Neural crest cell (in vitro differentiated cells): Measurements from ENCODE around the gene NPTN. TPM values are rescaled to one million over a fixed set of nuclear protein-coding genes. Genes with fewer than 3 reads are reported as not detected.

Experiments used
- DNase-seq: peaks from one replicate; pipeline ENCODE4 v3.0.0; 2021; ENCODE audit warnings: low read depth, mixed read lengths, low spot score
- H3K27ac Mint-ChIP-seq: one replicate; pipeline ENCODE4 v1.8.0; 2021; ENCODE audit warnings: mild to moderate bottlenecking, mixed read lengths; ENCODE audit not compliant: unreplicated experiment
- H3K27me3 Mint-ChIP-seq: 2 replicates; pipeline ENCODE4 v1.8.0; 2021; ENCODE audit warnings: low read depth, mild to moderate bottlenecking, mixed read lengths
- H3K36me3 Mint-ChIP-seq: 2 replicates; pipeline ENCODE4 v1.8.0; 2021; ENCODE audit warnings: low read depth, mild to moderate bottlenecking, mixed read lengths
- H3K4me1 Mint-ChIP-seq: 2 replicates; pipeline ENCODE4 v1.8.0; 2021; ENCODE audit warnings: mixed read lengths
- H3K4me3 Mint-ChIP-seq: one replicate; pipeline ENCODE4 v1.8.0; 2021; ENCODE audit warnings: mild to moderate bottlenecking, mixed read lengths
- H3K9me3 Mint-ChIP-seq: 2 replicates; pipeline ENCODE4 v1.8.0; 2021; ENCODE audit warnings: mixed read lengths
- total RNA-seq: library from RNA; stranded (reverse); gene quantifications from 2 replicates; pipeline ENCODE4 v1.2.1, GENCODE V29; 2021
- TF ChIP-seq, protein P1 (sequence below): fragments of 200-600 bp; sonication (generic); conservative IDR thresholded peaks from 2 replicates; pipeline ENCODE4 v1.5.0; 2021; ENCODE audit warnings: antibody characterized with exemption, mild to moderate bottlenecking

NPTN gene
- total RNA-seq, 1 donor from 2014 or later: 54.9 TPM

- Mint-ChIP-seq H3K27me3 (no peaks in the 10 kb centered on the region), H3K4me3 (no peak overlapping the region), H3K36me3 (no peaks in the 10 kb centered on the region), H3K4me1 (peaks cover 12% of the 10 kb centered on the region), H3K27ac (no peak overlapping the region), H3K9me3 (no peaks in the 10 kb centered on the region)
- DNase-seq: no peak
- TF ChIP-seq, protein P1, sequence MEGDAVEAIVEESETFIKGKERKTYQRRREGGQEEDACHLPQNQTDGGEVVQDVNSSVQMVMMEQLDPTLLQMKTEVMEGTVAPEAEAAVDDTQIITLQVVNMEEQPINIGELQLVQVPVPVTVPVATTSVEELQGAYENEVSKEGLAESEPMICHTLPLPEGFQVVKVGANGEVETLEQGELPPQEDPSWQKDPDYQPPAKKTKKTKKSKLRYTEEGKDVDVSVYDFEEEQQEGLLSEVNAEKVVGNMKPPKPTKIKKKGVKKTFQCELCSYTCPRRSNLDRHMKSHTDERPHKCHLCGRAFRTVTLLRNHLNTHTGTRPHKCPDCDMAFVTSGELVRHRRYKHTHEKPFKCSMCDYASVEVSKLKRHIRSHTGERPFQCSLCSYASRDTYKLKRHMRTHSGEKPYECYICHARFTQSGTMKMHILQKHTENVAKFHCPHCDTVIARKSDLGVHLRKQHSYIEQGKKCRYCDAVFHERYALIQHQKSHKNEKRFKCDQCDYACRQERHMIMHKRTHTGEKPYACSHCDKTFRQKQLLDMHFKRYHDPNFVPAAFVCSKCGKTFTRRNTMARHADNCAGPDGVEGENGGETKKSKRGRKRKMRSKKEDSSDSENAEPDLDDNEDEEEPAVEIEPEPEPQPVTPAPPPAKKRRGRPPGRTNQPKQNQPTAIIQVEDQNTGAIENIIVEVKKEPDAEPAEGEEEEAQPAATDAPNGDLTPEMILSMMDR: no peak
Observed at GRCh38 chr15:73617301-73617831, 15.8 kb downstream of the NPTN start.

- TF ChIP-seq, protein P1: no peak
- no peaks in the 10 kb centered on the region for H3K27me3 Mint-ChIP-seq
- no peaks in the 10 kb centered on the region for H3K9me3 Mint-ChIP-seq
- no peak for DNase-seq
- no peak overlapping the region for H3K4me3 Mint-ChIP-seq
- no peak overlapping the region for H3K27ac Mint-ChIP-seq
- no peaks in the 10 kb centered on the region for H3K4me1 Mint-ChIP-seq
- no peaks in the 10 kb centered on the region for H3K36me3 Mint-ChIP-seq
Observed at GRCh38 chr15:73608941-73609340, 24.2 kb downstream of the NPTN start.

- no peaks in the 10 kb centered on the region for H3K9me3 Mint-ChIP-seq
- TF ChIP-seq, protein P1: no peak
- H3K27me3 Mint-ChIP-seq: no peaks in the 10 kb centered on the region
- H3K36me3 Mint-ChIP-seq: no peaks in the 10 kb centered on the region
- H3K27ac Mint-ChIP-seq: no peak overlapping the region
- H3K4me3 Mint-ChIP-seq: no peak overlapping the region
- no peak for DNase-seq
- no peaks in the 10 kb centered on the region for H3K4me1 Mint-ChIP-seq
Observed at GRCh38 chr15:73608475-73608874, 24.7 kb downstream of the NPTN start.

DNA sequence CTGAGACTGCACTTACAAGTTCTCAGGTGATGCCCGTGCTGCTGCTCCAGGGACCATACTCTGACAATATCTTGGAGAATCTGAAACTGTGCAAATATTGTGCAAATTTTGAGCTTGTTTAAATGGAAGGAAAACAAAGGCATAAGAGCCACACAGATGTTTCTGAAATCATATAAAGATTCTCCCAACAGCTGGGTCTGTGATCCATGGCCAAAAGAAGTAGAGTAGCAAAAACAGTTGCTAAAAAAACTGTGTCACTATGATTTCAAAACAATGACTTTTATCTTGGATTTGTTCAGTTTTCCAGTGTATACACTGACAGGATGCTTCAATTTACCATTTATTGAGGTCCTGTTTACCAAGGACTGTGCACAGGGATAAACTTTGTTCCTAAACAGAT, 25.3 kb downstream of the NPTN start:
- peak overlapping the region; percentile 80 for H3K27ac Mint-ChIP-seq
- TF ChIP-seq, protein P1: no peak
- H3K27me3 Mint-ChIP-seq: no peaks in the 10 kb centered on the region
- H3K9me3 Mint-ChIP-seq: no peaks in the 10 kb centered on the region
- H3K36me3 Mint-ChIP-seq: no peaks in the 10 kb centered on the region
- DNase-seq: no peak
- no peak overlapping the region for H3K4me3 Mint-ChIP-seq
- H3K4me1 Mint-ChIP-seq: no peaks in the 10 kb centered on the region

GRCh38 chr15:73607405-73607804, 25.8 kb downstream of the NPTN start:
- DNase-seq: no peak
- H3K36me3 Mint-ChIP-seq: no peaks in the 10 kb centered on the region
- no peak overlapping the region for H3K4me3 Mint-ChIP-seq
- H3K9me3 Mint-ChIP-seq: no peaks in the 10 kb centered on the region
- H3K27me3 Mint-ChIP-seq: no peaks in the 10 kb centered on the region
- H3K4me1 Mint-ChIP-seq: no peaks in the 10 kb centered on the region
- no peak overlapping the region for H3K27ac Mint-ChIP-seq
- TF ChIP-seq, protein P1: no peak
